Upper lobe of left lung (tissue), 4 donors: Measurements from ENCODE around the gene GTPBP6.

Source experiments
- POLR2AphosphoS5 ChIP-seq, 2 donors: sonication (generic); formaldehyde crosslinking; IDR thresholded peaks; one replicate each; pipeline ENCODE4 v1.5.1; 2017; ENCODE audit warnings: antibody characterized with exemption in 2 of 2
- TF ChIP-seq, protein P1 (sequence below), 6 experiments: fragments of 450-650 bp in 4 of 6; fragments of 200-600 bp in 2 of 6; sonication (generic) in 2 of 6; IDR thresholded peaks; one replicate each; pipeline ENCODE4 v1.5.1; 2016 to 2019; ENCODE audit warnings: antibody characterized with exemption in 6 of 6

DNA sequence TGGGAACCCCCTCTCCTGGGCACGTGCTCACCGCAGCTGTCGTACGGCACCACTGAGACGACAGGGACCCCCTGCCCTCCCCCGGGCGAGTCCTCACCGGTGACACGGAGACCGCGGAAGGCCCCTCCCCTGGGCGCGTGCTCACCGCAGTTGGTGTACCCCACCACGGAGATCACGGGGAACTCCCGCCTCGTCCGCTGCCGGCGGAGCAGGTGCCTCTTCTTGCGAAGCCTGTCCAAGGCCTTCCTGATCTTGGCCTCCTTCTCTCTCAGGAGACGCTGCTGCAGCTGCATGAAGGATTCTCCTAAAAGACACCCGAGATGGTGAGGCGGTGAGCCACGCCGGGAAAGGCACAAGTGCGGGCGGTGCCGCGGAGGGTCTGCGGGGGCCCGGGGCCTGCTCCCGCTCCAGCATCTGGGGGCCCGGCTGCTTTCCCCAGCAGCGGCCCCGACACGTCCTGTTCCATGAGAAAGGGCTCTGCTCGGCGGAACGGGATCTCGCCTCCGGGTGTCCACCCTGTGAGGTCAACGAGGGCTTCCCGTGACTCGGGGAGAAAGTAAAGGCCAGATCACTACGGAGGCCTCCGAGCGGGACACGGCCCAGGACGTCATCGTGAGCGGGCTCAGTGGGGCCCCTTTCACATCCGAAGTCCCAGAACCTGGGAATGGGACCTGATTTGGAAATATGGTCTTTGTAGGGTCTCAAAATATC is 5.8 kb downstream of the GTPBP6 start:
- TF ChIP-seq, protein P1, sequence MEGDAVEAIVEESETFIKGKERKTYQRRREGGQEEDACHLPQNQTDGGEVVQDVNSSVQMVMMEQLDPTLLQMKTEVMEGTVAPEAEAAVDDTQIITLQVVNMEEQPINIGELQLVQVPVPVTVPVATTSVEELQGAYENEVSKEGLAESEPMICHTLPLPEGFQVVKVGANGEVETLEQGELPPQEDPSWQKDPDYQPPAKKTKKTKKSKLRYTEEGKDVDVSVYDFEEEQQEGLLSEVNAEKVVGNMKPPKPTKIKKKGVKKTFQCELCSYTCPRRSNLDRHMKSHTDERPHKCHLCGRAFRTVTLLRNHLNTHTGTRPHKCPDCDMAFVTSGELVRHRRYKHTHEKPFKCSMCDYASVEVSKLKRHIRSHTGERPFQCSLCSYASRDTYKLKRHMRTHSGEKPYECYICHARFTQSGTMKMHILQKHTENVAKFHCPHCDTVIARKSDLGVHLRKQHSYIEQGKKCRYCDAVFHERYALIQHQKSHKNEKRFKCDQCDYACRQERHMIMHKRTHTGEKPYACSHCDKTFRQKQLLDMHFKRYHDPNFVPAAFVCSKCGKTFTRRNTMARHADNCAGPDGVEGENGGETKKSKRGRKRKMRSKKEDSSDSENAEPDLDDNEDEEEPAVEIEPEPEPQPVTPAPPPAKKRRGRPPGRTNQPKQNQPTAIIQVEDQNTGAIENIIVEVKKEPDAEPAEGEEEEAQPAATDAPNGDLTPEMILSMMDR (IDR thresholded peaks at IDR 0.05), result no peak
- TF ChIP-seq POLR2AphosphoS5 (IDR thresholded peaks at IDR 0.05), result no peak
